PFSK-1 (cell line): ENCODE measurements around the gene CNGA3.

Experiments used
- SIN3A ChIP-seq: IDR thresholded peaks from 2 replicates; pipeline ENCODE4 v1.6.1; 2012; ENCODE audit warnings: mild to moderate bottlenecking, low read length, moderate library complexity, borderline replicate concordance; ENCODE audit not compliant: insufficient read depth
- TAF1 ChIP-seq: IDR thresholded peaks from 2 replicates; pipeline ENCODE4 v1.6.1; 2012; ENCODE audit warnings: low read length, control low read depth, borderline replicate concordance; ENCODE audit not compliant: insufficient read depth

DNA sequence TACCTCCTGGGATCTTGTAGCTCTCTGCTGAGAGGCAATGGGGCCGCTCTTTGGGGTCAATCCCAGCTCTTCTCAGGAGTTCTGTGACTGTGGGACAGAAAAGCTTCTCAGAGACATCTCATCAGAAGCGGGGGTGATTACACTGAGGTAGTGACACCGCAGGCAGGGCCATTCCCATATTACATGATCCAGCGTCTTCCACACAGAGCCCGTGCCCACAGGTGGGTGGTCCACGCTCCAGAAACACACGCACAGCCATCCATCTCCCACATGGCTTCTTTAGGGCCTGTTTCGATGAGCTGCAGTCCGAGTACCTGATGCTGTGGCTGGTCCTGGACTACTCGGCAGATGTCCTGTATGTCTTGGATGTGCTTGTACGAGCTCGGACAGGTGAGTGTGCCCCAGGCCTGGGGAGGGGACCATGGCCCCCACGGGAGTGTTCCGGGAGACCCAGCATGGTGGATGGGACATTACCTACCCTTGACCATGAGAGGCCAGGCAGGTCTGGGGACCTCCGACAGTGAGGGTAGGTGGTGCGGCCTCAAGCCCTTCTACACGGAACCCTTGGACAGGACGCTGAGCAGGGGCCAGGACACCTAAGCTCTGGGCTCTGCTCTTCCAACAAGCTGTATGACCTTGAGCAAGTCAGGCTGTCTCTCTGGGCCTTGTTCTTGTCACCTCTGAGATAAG lies 45.5 kb downstream of the CNGA3 start:
- TF ChIP-seq SIN3A, result no peak
- TF ChIP-seq TAF1, result no peak
